KOPT-K1 (cell line): ENCODE measurements around the gene ZNF417.
"Not testable (repeated sequence)": the region's sequence is repeated elsewhere in the genome, so short reads cannot be mapped to it uniquely, and the experiment has no call there.

ENCODE experiments used
- H3K27ac ChIP-seq: fragments of 200-600 bp; sonication (generic); 2 replicates; pipeline ENCODE4 v1.5.1; 2016; ENCODE audit warnings: antibody characterized with exemption, mild to moderate bottlenecking, low read depth, low read length; ENCODE audit not compliant: poor library complexity, severe bottlenecking
- H3K36me3 ChIP-seq: fragments of 200-600 bp; sonication (generic); 2 replicates; pipeline ENCODE4 v1.5.1; 2017; ENCODE audit warnings: antibody characterized with exemption, mild to moderate bottlenecking, low read length, moderate library complexity; ENCODE audit not compliant: insufficient read depth
- H3K9me3 ChIP-seq: fragments of 200-600 bp; sonication (generic); 2 replicates; pipeline ENCODE4 v1.5.1; 2017; ENCODE audit warnings: antibody characterized with exemption, low read length, mild to moderate bottlenecking; ENCODE audit not compliant: insufficient read depth, poor library complexity, severe bottlenecking

Gene ZNF417

DNA sequence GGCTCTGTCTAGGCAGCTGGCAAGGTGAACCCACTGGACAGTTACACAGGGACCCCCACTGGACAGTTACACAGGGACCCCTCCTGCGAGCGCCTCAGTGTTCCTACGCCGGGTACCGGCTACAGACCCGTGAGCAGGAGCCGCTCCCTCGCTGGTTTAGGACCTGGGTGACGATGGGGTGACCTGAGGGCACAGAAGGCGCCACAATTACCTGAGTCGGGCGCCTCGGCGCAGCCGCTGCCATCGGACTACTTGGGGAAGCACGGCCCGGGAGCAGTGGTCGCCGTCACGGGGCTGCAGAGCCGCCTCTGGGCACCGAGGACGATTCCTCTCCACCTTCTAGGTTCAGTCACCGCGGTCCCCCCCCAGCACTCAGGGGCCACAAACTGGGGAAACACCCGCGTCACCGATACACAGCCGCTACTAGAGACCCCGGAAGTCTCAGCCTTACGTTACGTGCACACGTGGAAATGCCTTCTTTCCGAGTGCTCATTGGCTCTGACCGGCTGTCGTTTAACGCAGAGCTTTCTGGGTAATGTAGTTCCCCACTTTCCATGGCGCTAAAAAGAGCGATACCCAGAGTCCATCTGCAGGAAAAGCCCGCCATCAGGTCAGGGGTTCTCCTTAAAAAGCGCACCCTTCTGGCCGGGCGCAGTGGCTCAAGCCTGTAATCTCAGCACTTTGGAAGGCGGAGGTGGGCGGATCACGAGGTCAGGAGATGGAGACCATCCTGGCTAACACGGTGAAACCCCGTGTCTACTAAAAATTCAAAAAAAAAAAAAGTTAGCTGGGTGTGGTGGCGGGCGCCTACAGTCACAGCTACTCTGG, at the start of gene ZNF417:
ZNF417 (minus strand) TSS at position 425 of the 828 bp plus-strand sequence; CDS start at position 244, 181 bp downstream.
- Histone ChIP-seq H3K36me3 (peaks cover 42% of the 10 kb centered on the region), H3K27ac (peak within 1 kb of the TSS; percentile 72)
- not testable (repeated sequence) for H3K9me3 ChIP-seq

DNA sequence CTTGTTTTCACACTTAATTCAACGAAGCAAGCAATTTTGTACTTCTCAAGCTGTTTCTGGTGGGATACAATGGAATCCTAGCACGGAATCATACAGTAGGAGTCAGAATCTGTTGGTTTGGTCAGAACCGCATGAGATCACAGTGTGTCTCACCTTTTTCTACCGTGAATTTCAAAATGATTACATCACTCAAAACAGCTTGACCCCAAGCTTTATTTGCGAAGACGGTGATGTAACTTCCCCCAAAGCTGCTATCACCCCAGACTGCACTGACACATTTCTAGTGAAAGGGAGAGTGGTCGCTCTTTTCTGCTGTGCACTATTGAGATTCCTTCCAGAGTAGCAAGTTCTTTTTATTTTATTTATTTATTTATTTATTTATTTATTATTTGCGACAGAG, 48.4 kb upstream of the ZNF417 start:
- H3K9me3 ChIP-seq, result peaks cover 59% of the 10 kb centered on the region
- H3K36me3 ChIP-seq, result no peaks in the 10 kb centered on the region
- H3K27ac ChIP-seq, result no peak overlapping the region

DNA sequence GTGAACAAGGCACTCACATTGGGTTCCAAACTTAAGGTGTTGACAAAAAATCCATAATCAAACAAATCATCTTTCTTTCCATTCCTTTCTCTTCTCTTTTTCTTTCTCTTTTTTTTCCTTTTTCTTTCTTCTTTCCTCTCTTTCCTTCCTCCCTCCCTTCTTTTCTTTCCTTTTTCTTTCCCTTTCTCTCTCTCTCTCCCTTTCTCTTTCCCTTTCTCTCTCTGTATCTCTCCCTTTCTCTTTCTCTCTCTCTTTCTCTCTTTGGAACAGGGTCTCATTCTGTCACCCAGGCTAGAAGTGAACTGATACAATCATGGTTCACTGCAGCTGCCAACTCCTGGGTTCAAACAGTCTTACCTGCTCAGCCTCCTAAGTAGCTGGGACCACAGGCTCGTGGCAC, 45.4 kb upstream of the ZNF417 start:
- H3K9me3 ChIP-seq, result peaks cover 45% of the 10 kb centered on the region
- no peaks in the 10 kb centered on the region for H3K36me3 ChIP-seq
- H3K27ac ChIP-seq, result no peak overlapping the region

DNA sequence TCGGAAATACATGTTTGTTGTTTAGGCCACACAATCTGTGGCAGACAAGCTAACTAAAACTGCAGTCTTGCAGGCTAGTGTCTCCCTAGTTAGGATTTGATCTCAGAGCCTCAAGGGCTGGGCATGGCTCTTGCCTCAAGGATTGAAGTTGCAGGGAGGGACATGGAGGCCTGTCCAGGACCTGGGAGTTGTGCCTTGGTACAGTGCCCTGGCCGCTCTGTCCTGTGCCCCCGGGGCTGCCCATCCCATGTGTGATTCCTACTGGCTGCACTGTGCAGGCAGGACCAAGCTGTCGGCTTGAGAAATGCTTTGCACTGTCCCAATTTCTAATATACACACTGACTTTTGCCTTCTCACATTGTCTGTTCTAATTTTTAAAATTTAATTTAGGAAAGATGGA, 38.6 kb upstream of the ZNF417 start:
- Histone ChIP-seq H3K36me3 (no peaks in the 10 kb centered on the region), H3K9me3 (peaks cover 39% of the 10 kb centered on the region), H3K27ac (no peak overlapping the region)

DNA sequence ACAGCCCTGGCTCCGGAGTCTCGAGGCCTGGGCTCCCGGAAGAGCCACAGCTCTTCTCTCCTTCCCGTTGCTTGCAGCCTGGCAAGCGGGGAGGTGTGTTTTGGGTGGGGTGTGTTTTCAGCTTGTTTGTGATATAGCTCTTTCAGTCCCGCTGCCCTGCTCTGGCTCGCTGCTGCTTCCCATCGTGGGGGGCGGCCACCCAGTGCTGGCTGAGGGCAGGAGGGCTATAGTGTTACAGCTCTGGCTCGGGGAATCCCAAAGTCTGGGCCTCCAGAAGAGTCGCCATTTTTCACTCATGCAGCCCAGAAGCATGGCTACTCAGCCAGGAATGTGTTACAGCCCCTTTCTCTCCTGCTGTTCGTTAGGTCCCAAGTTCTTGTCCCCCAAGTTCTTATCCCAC, 33.3 kb upstream of the ZNF417 start:
- peaks cover 56% of the 10 kb centered on the region for H3K9me3 ChIP-seq
- H3K36me3 ChIP-seq, result peaks cover 8% of the 10 kb centered on the region; the same call in 1 of the 2 replicates
- H3K27ac ChIP-seq, result no peak overlapping the region

DNA sequence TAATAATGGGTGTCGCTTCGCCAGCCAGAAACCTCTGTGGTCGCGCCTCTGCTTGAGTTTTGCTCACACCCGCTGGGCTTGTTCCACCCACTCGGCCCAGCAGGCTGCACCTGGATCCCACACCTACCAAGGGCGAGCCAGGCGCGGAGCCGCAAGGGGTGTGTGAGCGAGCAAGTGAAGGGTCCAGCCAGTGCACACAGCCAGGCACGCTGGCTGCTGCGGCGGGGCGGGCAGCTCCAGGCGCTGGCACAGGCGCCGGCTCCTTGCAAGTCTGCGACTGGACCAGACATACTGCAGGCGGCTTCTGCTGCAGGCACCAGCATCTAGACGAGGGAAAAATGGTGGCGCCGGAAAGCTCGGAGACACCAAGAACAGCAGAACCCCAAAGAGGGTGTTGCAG, 32.9 kb upstream of the ZNF417 start:
- Histone ChIP-seq H3K36me3 (peaks cover 10% of the 10 kb centered on the region; the same call in 1 of the 2 replicates), H3K9me3 (peaks cover 58% of the 10 kb centered on the region), H3K27ac (no peak overlapping the region)

DNA sequence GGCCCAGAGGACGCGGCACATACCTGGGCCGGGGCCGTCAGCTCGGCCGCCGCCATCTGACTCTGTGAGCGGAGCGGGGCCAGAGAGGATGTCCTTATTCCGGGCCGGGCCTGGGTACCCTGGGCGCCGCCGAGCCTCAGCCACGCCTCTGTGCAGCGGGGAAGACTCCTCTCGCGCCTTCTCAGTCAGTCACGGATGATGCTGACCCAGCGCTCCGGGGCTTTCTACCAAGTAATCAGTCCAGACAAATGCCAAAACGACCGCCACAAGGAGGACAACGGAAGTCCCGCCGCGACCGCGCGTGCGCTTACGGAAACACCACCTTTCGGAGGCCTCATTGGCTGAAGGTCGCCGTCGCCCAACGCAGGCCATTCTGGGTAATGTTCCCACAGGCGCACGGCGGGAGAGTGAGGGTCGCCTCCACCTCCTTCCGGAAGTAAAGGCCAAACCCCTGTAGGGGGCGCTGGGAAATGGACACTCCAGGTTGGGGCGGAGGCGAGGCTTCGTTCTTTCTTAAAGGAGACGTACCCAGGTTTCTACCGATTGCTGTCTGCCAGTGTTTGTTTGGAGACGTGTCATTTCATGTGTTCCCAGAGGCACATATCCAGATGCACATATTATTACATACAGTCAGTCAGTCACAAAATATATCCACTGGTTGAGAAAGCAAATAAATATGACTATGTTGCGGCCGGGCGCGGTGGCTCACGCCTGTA, 31.2 kb upstream of the ZNF417 start, which contains the start of gene ZNF256:
ZNF256 (minus strand) TSS at position 288 of the 716 bp plus-strand sequence; CDS start at position 56, 232 bp downstream.
- H3K36me3 ChIP-seq, result peaks cover 27% of the 10 kb centered on the region
- peak within 1 kb of the TSS; percentile 73 for H3K27ac ChIP-seq
- peaks cover 65% of the 10 kb centered on the region for H3K9me3 ChIP-seq

DNA sequence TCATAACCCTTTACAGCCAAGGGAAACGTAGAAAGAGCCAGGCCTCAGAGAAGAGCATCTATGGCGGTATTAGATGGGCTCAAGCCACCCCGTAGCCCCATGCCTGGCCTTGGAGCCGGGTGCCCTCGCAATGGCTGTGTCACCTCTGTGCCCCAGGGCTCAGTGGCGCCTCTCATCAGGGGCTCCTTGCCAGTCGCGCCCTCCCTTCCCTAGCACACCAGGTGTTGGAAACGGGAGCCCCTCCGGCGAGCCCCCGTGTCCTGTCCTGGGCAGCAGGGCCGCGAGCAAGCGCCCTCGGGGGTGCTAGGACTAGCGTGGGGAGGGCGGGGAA, 30.7 kb upstream of the ZNF417 start:
- Histone ChIP-seq H3K27ac (peak overlapping the region; percentile 73), H3K9me3 (peaks cover 70% of the 10 kb centered on the region)

DNA sequence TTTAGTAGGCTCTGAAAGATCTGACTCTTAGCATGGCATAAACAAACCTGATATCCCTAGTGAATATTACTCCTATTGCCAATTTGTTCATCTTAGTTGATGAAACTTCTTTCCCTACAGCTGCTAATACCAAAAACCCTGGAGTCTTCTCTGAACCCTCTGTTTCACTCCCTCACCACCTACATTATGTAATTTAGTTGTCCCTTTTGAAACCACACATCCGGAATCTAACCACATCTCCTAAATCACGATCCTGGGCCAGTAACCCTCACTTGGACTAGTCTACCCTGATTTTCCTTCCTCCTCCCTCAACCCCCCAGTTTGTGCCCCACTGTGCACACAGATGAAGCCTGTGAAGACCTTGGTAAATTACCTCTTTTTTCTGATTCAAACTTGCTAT, 29.9 kb upstream of the ZNF417 start:
- H3K27ac ChIP-seq, result peak overlapping the region; percentile 73
- H3K36me3 ChIP-seq, result peaks cover 40% of the 10 kb centered on the region
- peaks cover 77% of the 10 kb centered on the region for H3K9me3 ChIP-seq

More for the DNA sequence above, 30.7 kb upstream of the ZNF417 start:
- H3K36me3 ChIP-seq, result peaks cover 33% of the 10 kb centered on the region

DNA sequence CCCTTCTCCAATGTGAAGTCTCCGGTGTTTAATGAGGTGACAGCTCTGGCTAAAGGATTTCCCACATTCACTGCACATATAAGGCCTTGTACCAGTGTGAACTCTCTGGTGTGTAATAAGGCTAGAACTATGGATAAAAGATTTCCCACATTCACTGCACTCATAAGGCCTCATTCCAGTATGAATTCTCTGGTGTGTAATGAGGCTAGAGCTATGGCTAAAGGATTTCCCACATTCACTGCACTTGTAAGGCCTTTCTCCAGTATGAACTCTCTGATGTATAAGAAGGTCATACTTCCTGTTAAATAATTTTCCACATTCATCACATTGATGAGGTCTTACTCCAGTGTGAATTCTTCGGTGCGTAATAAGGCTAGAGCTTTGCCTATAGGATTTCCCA, 25.2 kb upstream of the ZNF417 start:
- Histone ChIP-seq H3K9me3 (peaks cover 60% of the 10 kb centered on the region), H3K27ac (no peak overlapping the region), H3K36me3 (peaks cover 68% of the 10 kb centered on the region)

DNA sequence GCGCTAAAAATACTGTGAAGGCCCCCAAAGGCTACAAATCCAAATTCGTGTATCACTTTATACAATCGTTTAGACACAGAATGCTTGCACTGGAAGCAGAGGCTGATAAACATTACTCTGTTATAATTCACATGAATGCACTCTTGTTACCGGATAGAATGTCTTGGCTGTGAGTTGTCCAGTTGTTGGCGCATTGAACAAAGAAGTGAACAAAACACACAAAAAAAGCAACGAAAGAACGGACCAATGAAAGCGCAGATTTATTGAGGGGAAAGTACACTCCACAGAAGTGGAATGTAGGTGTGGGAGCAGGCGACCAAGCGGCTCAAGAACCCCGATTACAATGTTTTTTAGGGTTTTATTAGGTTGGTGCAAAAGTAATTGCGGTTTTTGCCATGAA, 19.3 kb upstream of the ZNF417 start:
- no peak overlapping the region for H3K27ac ChIP-seq
- H3K9me3 ChIP-seq, result peaks cover 63% of the 10 kb centered on the region
- H3K36me3 ChIP-seq, result peaks cover 47% of the 10 kb centered on the region

DNA sequence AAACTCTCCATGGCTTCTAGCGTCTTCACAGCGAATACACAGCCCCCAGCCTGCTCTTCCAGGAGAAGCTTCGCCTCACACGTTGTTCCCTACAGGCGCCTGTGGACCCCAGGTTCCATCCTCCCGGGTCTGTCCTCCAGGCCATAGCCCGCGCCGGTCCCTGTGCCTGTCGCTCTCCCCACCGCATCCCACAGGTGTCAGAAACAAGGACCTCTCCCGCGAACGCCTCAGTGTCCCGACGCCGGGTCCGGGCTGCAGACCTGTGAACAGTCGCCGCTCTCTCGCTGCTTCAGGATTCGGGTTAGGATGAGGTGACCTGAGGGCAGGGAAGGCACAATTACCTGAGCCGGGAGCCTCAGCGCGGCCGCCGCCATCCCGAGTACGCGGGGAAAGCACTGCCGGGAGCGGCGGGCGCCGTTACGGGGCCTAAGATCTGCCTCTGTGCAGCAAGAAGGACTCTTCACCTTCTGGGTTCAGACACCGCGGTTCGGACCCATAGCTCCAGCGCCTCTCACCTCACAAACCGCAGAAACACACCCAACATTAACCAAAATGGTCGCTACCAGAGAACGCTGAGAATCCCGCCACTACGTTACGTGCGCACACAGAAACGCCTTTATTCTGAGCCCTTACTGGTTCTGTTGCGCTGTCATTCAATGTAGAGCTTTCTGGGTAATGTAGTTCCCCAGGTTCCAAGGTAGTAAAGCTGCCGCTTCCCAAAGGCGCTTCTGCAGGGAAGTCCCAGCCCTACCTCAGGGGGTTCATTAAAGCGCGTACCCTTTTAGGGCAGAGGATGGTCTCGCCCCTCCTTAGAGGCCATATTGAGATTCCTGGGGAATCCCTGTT, 18.7 kb upstream of the ZNF417 start, which contains the start of gene ZNF418:
ZNF418 (minus strand) TSS at position 583 of the 846 bp plus-strand sequence. CDS start 1,580 bp downstream, outside the sequence.
- H3K27ac ChIP-seq, result peak within 1 kb of the TSS; percentile 71

DNA sequence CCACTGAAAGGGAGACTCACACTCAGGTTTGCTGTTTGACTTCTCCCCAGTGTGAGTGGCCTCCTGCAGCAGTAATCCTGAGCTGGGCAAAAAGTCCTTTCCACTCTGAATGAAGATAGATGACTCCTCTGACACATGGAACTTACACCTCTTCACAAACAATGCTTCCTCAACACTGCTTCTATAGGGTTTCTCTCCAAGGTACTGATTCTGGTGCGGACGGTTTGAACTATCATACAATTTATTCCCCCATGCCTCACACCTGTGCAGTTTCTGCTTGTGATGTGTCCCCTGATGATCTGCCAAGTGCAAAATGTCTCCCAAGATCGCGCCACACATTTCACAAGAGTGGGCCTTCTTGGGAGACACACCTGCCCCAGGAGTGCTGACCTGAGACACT, 11.2 kb upstream of the ZNF417 start:
- H3K36me3 ChIP-seq, result peaks cover 81% of the 10 kb centered on the region

More for the DNA sequence above, 18.7 kb upstream of the ZNF417 start, which contains the start of gene ZNF418:
- Histone ChIP-seq H3K36me3 (peaks cover 53% of the 10 kb centered on the region; the same call in 1 of the 2 replicates), H3K9me3 (peaks cover 70% of the 10 kb centered on the region)

DNA sequence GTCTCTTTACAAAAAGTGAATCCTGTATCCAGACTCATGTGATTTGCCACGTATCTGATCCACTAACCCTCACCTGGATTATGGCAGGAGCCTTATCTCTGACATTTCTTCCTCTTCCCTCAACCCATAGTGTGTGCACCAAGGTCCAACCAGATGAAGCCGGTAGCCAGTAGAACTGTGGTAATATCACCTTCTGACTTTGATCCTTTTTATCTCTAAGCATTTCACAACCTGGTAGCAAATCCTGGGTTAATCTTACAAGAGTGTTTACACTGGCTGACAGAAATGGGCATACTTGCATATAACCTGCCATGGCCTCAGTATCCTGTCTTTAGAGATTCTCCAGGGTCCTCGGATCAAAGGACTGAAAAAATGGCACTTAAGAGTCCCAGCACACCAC, 1.9 kb downstream of the ZNF417 start:
- no peaks in the 10 kb centered on the region for H3K9me3 ChIP-seq
- H3K36me3 ChIP-seq, result peaks cover 45% of the 10 kb centered on the region
- no peak overlapping the region for H3K27ac ChIP-seq

More for the DNA sequence above, 11.2 kb upstream of the ZNF417 start:
- Histone ChIP-seq H3K27ac (no peak overlapping the region), H3K9me3 (peaks cover 90% of the 10 kb centered on the region)
